Measurements from ENCODE around the gene AOPEP. TPM values are rescaled to one million over a fixed set of nuclear protein-coding genes. Genes with fewer than 3 reads are reported as not detected.

The AOPEP gene
- total and polyA plus RNA-seq, 2 of the 13 experiments (the other 11 are each of a cell fraction or from before 2014, with no cell fraction given): 22.2 to 41.6 TPM

- TF ChIP-seq MIER3 (CRISPR knock-in tag; IDR thresholded peaks at IDR 0.05; ENCODE audit: borderline replicate concordance): no peak
- no peak for TF ChIP-seq SP1 (IDR thresholded peaks at IDR 0.05)
- no peak for TF ChIP-seq SP1 (CRISPR knock-in tag; IDR thresholded peaks at IDR 0.05)
- no peak for TF ChIP-seq AGO1 (IDR thresholded peaks at IDR 0.05; ENCODE audit: low read depth, low read length, poor library complexity, severe bottlenecking)
- no peak for TF ChIP-seq RNF219 (CRISPR knock-in tag; IDR thresholded peaks at IDR 0.05)
- no peak for TF ChIP-seq SYNCRIP (IDR thresholded peaks at IDR 0.05; ENCODE audit: insufficient read depth, low read depth, low read length)
- TF ChIP-seq ZFY (CRISPR knock-in tag; IDR thresholded peaks at IDR 0.05): no peak
- TF ChIP-seq PAX8 (CRISPR knock-in tag; IDR thresholded peaks at IDR 0.05; ENCODE audit: borderline replicate concordance): no peak
- no peak for TF ChIP-seq ELF3 (CRISPR knock-in tag; IDR thresholded peaks at IDR 0.05)
- TF ChIP-seq ZNF609 (CRISPR knock-in tag; IDR thresholded peaks at IDR 0.05; ENCODE audit: borderline replicate concordance): no peak
These were observed 6.6 kb upstream of the AOPEP start (continued) for GRCh38 chr9:94719878-94720277.
